NT2/D1 (cell line): ENCODE data around the gene ARF4.

ENCODE experiments used
- DNase-seq: peaks from one replicate; pipeline ENCODE4 v3.0.0-alpha.2; 2011; ENCODE audit warnings: low read depth, low spot score
- H3K27me3 ChIP-seq: 2 replicates; pipeline ENCODE4 v1.6.0; 2011; ENCODE audit warnings: mild to moderate bottlenecking; ENCODE audit not compliant: insufficient read length, insufficient read depth
- H3K36me3 ChIP-seq: 2 replicates; pipeline ENCODE4 v1.6.1; 2011; ENCODE audit warnings: mild to moderate bottlenecking, low read length, mixed read lengths; ENCODE audit not compliant: insufficient read depth, insufficient read length
- H3K4me1 ChIP-seq: 2 replicates; pipeline ENCODE4 v1.5.1; 2011; ENCODE audit not compliant: insufficient read depth, insufficient read length
- H3K4me3 ChIP-seq: 2 replicates; pipeline ENCODE4 v1.5.1; 2011; ENCODE audit warnings: low read depth; ENCODE audit not compliant: insufficient read length
- H3K9ac ChIP-seq: 2 replicates; pipeline ENCODE4 v1.6.0; 2011; ENCODE audit warnings: low read depth; ENCODE audit not compliant: insufficient read length
- H3K9me3 ChIP-seq: 2 replicates; pipeline ENCODE4 v1.5.1; 2011; ENCODE audit warnings: mild to moderate bottlenecking, low read length; ENCODE audit not compliant: insufficient read depth
- SUZ12 ChIP-seq: IDR thresholded peaks from 2 replicates; pipeline ENCODE4 v1.6.1; 2011; ENCODE audit not compliant: insufficient read length, insufficient read depth; ENCODE audit errors: extremely low read depth
- YY1 ChIP-seq: IDR thresholded peaks from 2 replicates; pipeline ENCODE4 v1.6.1; 2011; ENCODE audit not compliant: insufficient read length, insufficient read depth
- ZNF274 ChIP-seq: IDR thresholded peaks from 2 replicates; pipeline ENCODE4 v1.6.1; 2011; ENCODE audit warnings: mild to moderate bottlenecking, low read depth, low read length

Gene ARF4

GRCh38 chr3:57544181-57545125 is 52.7 kb downstream of the ARF4 start, which contains the start of gene DNAH12:
Gene DNAH12, minus strand, starts transcription at chr3:57544344. Its CDS starts 1,474 bp downstream, at chr3:57542870.
- no peaks in the 10 kb centered on the region for H3K36me3 ChIP-seq
- H3K9me3 ChIP-seq = no peaks in the 10 kb centered on the region
- peak within 1 kb of the TSS; percentile 6 for H3K9ac ChIP-seq
- H3K4me1 ChIP-seq = peaks cover 5% of the 10 kb centered on the region
- no peaks in the 10 kb centered on the region for H3K27me3 ChIP-seq
- DNase-seq = peak; percentile 89
- H3K4me3 ChIP-seq = peak within 1 kb of the TSS; percentile 5
- TF ChIP-seq YY1 = no peak
- no peak for TF ChIP-seq ZNF274
- no peak for TF ChIP-seq SUZ12

- TF ChIP-seq ZNF274 (no peak), YY1 (no peak), SUZ12 (no peak)
- Histone ChIP-seq H3K4me1 (no peaks in the 10 kb centered on the region), H3K36me3 (no peaks in the 10 kb centered on the region), H3K27me3 (no peaks in the 10 kb centered on the region), H3K9ac (no peak overlapping the region), H3K4me3 (no peak overlapping the region), H3K9me3 (no peaks in the 10 kb centered on the region)
- no peak for DNase-seq
These were observed 58.7 kb downstream of the ARF4 start for GRCh38 chr3:57538465-57538864.

- H3K9me3 ChIP-seq = no peaks in the 10 kb centered on the region
- H3K36me3 ChIP-seq = no peaks in the 10 kb centered on the region
- no peaks in the 10 kb centered on the region for H3K27me3 ChIP-seq
- TF ChIP-seq SUZ12 (no peak), ZNF274 (no peak), YY1 (no peak)
- H3K4me1 ChIP-seq = no peaks in the 10 kb centered on the region
- no peak overlapping the region for H3K9ac ChIP-seq
- no peak for DNase-seq
- H3K4me3 ChIP-seq = no peak overlapping the region
These were observed 67.0 kb downstream of the ARF4 start for GRCh38 chr3:57530071-57530608.
